Measurements from ENCODE around the gene KCTD7.

DNA sequence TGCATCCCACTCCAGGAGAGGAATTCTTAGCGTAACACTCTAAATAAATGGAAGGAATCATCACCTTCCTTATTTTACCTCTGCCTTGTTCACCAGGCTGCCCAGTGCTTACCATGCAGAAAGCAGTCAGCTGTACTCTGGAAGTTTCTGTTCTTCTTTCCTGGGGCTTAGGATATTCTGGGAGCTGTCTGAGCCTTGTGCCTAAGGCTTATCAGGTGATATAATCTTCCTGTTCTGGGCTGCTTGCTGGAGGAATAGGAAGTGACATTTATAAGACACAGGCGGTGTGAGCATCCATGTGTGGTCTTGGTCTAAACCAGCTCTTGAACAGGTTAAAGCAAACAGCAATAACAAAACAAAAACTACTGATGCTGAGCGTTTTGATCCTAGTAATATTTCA is 13.5 kb downstream of the KCTD7 start:
- no peak for TF ChIP-seq EZH2 (IDR thresholded peaks at IDR 0.05; ENCODE audit: borderline replicate concordance, low read length)
- TF ChIP-seq, protein P1, sequence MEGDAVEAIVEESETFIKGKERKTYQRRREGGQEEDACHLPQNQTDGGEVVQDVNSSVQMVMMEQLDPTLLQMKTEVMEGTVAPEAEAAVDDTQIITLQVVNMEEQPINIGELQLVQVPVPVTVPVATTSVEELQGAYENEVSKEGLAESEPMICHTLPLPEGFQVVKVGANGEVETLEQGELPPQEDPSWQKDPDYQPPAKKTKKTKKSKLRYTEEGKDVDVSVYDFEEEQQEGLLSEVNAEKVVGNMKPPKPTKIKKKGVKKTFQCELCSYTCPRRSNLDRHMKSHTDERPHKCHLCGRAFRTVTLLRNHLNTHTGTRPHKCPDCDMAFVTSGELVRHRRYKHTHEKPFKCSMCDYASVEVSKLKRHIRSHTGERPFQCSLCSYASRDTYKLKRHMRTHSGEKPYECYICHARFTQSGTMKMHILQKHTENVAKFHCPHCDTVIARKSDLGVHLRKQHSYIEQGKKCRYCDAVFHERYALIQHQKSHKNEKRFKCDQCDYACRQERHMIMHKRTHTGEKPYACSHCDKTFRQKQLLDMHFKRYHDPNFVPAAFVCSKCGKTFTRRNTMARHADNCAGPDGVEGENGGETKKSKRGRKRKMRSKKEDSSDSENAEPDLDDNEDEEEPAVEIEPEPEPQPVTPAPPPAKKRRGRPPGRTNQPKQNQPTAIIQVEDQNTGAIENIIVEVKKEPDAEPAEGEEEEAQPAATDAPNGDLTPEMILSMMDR (IDR thresholded peaks at IDR 0.05; ENCODE audit: low read length): no peak
